ELF-1 (cell line): ENCODE measurements around the gene SLC7A6OS.

ENCODE experiments used
- DNase-seq: peaks from one replicate; pipeline ENCODE4 v3.0.0-alpha.2; 2016; ENCODE audit warnings: low read depth, low spot score

SLC7A6OS gene

GRCh38 chr16:68253721-68254120 lies 57.0 kb downstream of the SLC7A6OS start:
- no peak for DNase-seq

GRCh38 chr16:68252383-68252782 lies 58.4 kb downstream of the SLC7A6OS start:
- no peak for DNase-seq

GRCh38 chr16:68251832-68252231 lies 58.9 kb downstream of the SLC7A6OS start:
- DNase-seq, result no peak

- no peak for DNase-seq
Measured at GRCh38 chr16:68250951-68251350, 59.8 kb downstream of the SLC7A6OS start.

GRCh38 chr16:68249371-68249770 lies 61.4 kb downstream of the SLC7A6OS start:
- DNase-seq, result no peak
